Kidney (tissue), 14 donors: ENCODE results near the gene HOXD4. TPM values are rescaled to one million over a fixed set of nuclear protein-coding genes. Genes with fewer than 3 reads are reported as not detected.

Experiments
- DNase-seq, 5 donors: peaks; one replicate each; pipeline ENCODE4 v3.0.0-alpha.2; 2013 to 2020
- FAIRE-seq: peaks from 2 replicates; lab custom pipeline; 2012; peaks lifted over from hg19 to GRCh38; lab: Jason Lieb, UNC
- H3K27ac ChIP-seq, 2 donors: one replicate each; pipeline ENCODE4 v1.7.0; 2013; ENCODE audit warnings: low read depth in 2 of 2, low read length in 2 of 2, inconsistent platforms in 1 of 2
- H3K27me3 ChIP-seq: one replicate; pipeline ENCODE4 v1.7.1; 2013; ENCODE audit warnings: low read length, inconsistent platforms; ENCODE audit not compliant: control insufficient read depth, insufficient read depth
- H3K36me3 ChIP-seq, 3 donors: one replicate each; pipeline versions ENCODE4 v1.7.0 to v1.7.1; 2013; ENCODE audit warnings: low read length in 3 of 3, control low read depth in 1 of 3, inconsistent platforms in 1 of 3; ENCODE audit not compliant: insufficient read depth in 3 of 3, control insufficient read depth in 2 of 3
- H3K4me1 ChIP-seq, 3 donors: one replicate each; pipeline versions ENCODE4 v1.7.0 to v1.7.1; 2013; ENCODE audit warnings: low read length in 3 of 3, inconsistent platforms in 1 of 3, low read depth in 1 of 3; ENCODE audit not compliant: control insufficient read depth in 2 of 3, insufficient read depth in 2 of 3
- H3K4me3 ChIP-seq, 3 donors: one replicate each; pipeline versions ENCODE4 v1.7.0 to v1.8.1; 2013; ENCODE audit warnings: low read length in 3 of 3, control low read depth in 1 of 3, inconsistent platforms in 1 of 3
- H3K9ac ChIP-seq, 3 donors: one replicate each; pipeline versions ENCODE4 v1.7.0 to v1.7.1; 2013; ENCODE audit warnings: low read length in 3 of 3, control low read depth in 1 of 3, inconsistent platforms in 1 of 3
- H3K9me3 ChIP-seq, 3 donors: one replicate each; pipeline versions ENCODE4 v1.7.0 to v1.7.1; 2013; ENCODE audit warnings: low read length in 3 of 3, control low read depth in 1 of 3, inconsistent platforms in 1 of 3; ENCODE audit not compliant: control insufficient read depth in 2 of 3, insufficient read depth in 1 of 3
- CTCF ChIP-seq: IDR thresholded peaks from 3 replicates; pipeline ENCODE4 v1.5.1; 2012; ENCODE audit warnings: mild to moderate bottlenecking, moderate library complexity, borderline replicate concordance; ENCODE audit not compliant: insufficient read depth; ENCODE audit errors: extremely low read depth
- intact Hi-C: fragments of 100-400 bp; cut with DNase I; formaldehyde crosslinking; loops from one replicate; pipeline ENCODE4 v1.11.1; 2022
- polyA plus RNA-seq: library from polyadenylated mRNA; stranded (reverse); fragments of 350-450 nt; fragmentation: Illumina TruSeq; extraction: RNeasy Lipid Tissue Mini Kit (QIAGEN cat#74804); gene quantifications from one replicate; pipeline ENCODE4 v1.2.3, GENCODE V29; 2014; ENCODE audit warnings: low read depth, low replicate concordance; ENCODE audit not compliant: insufficient read depth
- total RNA-seq: library from RNA; stranded (reverse); fragmentation: NEBNext Ultra II Directional; extraction: Animal tissue kit (Norgen Biotek cat#: 25700); gene quantifications from one replicate; pipeline ENCODE4 v1.2.1, GENCODE V29; 2021
- donor health status: control.
- donor health status: control.
- donor health status: control.
- donor health status: control.
- donor health status: control.
- donor health status: DM: yes; HTN: yes; CAD: no.
- donor health status: Normal renal cell carcinoma (clear cell type).

Gene HOXD4
- total and polyA plus RNA-seq, 2 donors from 2014 or later: 12.1 to 27.8 TPM

GRCh38 chr2:176172895-176173566, 21.7 kb downstream of the HOXD4 start:
- no peaks in the 10 kb centered on the region for H3K9me3 ChIP-seq
- H3K9ac ChIP-seq: peak overlapping the region; percentile 7 to 77 (median 43)
- intact Hi-C loops: no loop called here
- H3K4me1 ChIP-seq: peaks cover 6 to 16% (median 9%) of the 10 kb centered on the region in 3 donors
- no peaks in the 10 kb centered on the region for H3K27me3 ChIP-seq
- peak overlapping the region; percentile 51 to 58 (median 53) for H3K4me3 ChIP-seq
- no peak for TF ChIP-seq CTCF
- FAIRE-seq (no peak), DNase-seq (peak in 3 of 5 donors; percentile 33 to 68 (median 43))
- H3K27ac ChIP-seq: peak overlapping the region; percentile 71 to 85
- no peaks in the 10 kb centered on the region for H3K36me3 ChIP-seq

- no peaks in the 10 kb centered on the region for H3K36me3 ChIP-seq
These were observed 22.4 kb downstream of the HOXD4 start for GRCh38 chr2:176173567-176174381.

GRCh38 chr2:176174382-176174823, 23.1 kb downstream of the HOXD4 start:
- Histone ChIP-seq H3K4me3 (peak overlapping the region; percentile 49 to 58 (median 53)), H3K4me1 (peaks cover 9 to 16% (median 15%) of the 10 kb centered on the region in 3 donors), H3K36me3 (no peaks in the 10 kb centered on the region), H3K27me3 (no peaks in the 10 kb centered on the region), H3K27ac (peak overlapping the region; percentile 86 to 87), H3K9me3 (no peaks in the 10 kb centered on the region), H3K9ac (peak overlapping the region; percentile 27 to 77 (median 56))
- FAIRE-seq (no peak), DNase-seq (peak in 2 of 5 donors; percentile 84 to 88)
- intact Hi-C loops: no loop called here
- TF ChIP-seq CTCF: no peak

More at GRCh38 chr2:176173567-176174381, 22.4 kb downstream of the HOXD4 start:
- H3K27me3 ChIP-seq: no peaks in the 10 kb centered on the region
- H3K27ac ChIP-seq: peak overlapping the region; percentile 86 to 87
- H3K4me3 ChIP-seq: peak overlapping the region; percentile 51 to 58 (median 53)
- no peak for TF ChIP-seq CTCF
- peaks cover 6 to 16% (median 9%) of the 10 kb centered on the region in 3 donors for H3K4me1 ChIP-seq
- DNase-seq (peak in 2 of 5 donors; percentile 37 to 66), FAIRE-seq (no peak)
- peak overlapping the region; percentile 27 to 77 (median 56) for H3K9ac ChIP-seq
- intact Hi-C loops: no loop called here
- H3K9me3 ChIP-seq: no peaks in the 10 kb centered on the region
